DMS 273 (cell line): ENCODE measurements around the gene PERP.

Source experiments
- DNase-seq: peaks from one replicate; lab custom pipeline; 2025; ENCODE audit not compliant: unreplicated experiment; lab: John Stamatoyannopoulos, UW

The PERP gene

GRCh38 chr6:138063726-138064125 is 43.5 kb downstream of the PERP start:
- DNase-seq = no peak

GRCh38 chr6:138054982-138055381 is 52.2 kb downstream of the PERP start:
- DNase-seq = no peak

GRCh38 chr6:138052783-138053182 is 54.4 kb downstream of the PERP start:
- DNase-seq = no peak

- DNase-seq = no peak
These were observed 62.2 kb downstream of the PERP start for GRCh38 chr6:138044972-138045371.

- no peak for DNase-seq
These were observed 62.8 kb downstream of the PERP start for GRCh38 chr6:138044458-138044857.
